Naive thymus-derived CD8-positive, alpha-beta T cell (primary cell): ENCODE data around the gene R3HDM2. TPM values are rescaled to one million over a fixed set of nuclear protein-coding genes. Genes with fewer than 3 reads are reported as not detected.

Source experiments
- ATAC-seq, 2 donors: fragments of 150-1000 bp; cut with Tn5 transposase in 1 of 2; sonication (Bioruptor Pico), chemical (Tn5 transposase) in 1 of 2; 1 replicate in 1 of 2; 2 replicates in 1 of 2; pipeline ENCODE4 v1.10.0; 2021; ENCODE audit warnings: mild to moderate bottlenecking in 2 of 2, moderate library complexity in 2 of 2
- POLR2A ChIA-PET: fragments of 350-600 bp; sonication (Branson Sonifier 250); formaldehyde crosslinking; loops from one replicate; lab custom pipeline; 2021; ENCODE audit warnings: antibody characterized with exemption; lab: Charles Lee
- DNase-seq, 10 donors: peaks; one replicate each; pipeline versions ENCODE4 v3.0.0 to v3.0.0-alpha.2; 2020 to 2022
- H3K27ac Mint-ChIP-seq, 10 donors: one replicate each; pipeline ENCODE4 v1.8.0; 2020 to 2022; ENCODE audit warnings: mild to moderate bottlenecking in 10 of 10, mixed read lengths in 10 of 10, moderate library complexity in 4 of 10, inconsistent platforms in 1 of 10
- H3K27me3 Mint-ChIP-seq, 5 donors: one replicate each; pipeline ENCODE4 v1.8.0; 2021 to 2022; ENCODE audit warnings: mixed read lengths in 5 of 5
- H3K36me3 Mint-ChIP-seq, 3 donors: one replicate each; pipeline ENCODE4 v1.8.0; 2020 to 2022; ENCODE audit warnings: mixed read lengths in 3 of 3, mild to moderate bottlenecking in 2 of 3, inconsistent platforms in 1 of 3
- H3K4me1 Mint-ChIP-seq, 4 donors: one replicate each; pipeline ENCODE4 v1.8.0; 2021 to 2022; ENCODE audit warnings: mixed read lengths in 4 of 4
- H3K4me3 Mint-ChIP-seq, 10 donors: one replicate each; pipeline ENCODE4 v1.8.0; 2020 to 2022; ENCODE audit warnings: mild to moderate bottlenecking in 10 of 10, mixed read lengths in 10 of 10, moderate library complexity in 6 of 10, inconsistent platforms in 1 of 10
- H3K9me3 Mint-ChIP-seq, 9 donors: one replicate each; pipeline ENCODE4 v1.8.0; 2020 to 2022; ENCODE audit warnings: mixed read lengths in 9 of 9, mild to moderate bottlenecking in 3 of 9, inconsistent platforms in 1 of 9, moderate library complexity in 1 of 9
- polyA plus RNA-seq, 3 donors: library from polyadenylated mRNA; unstranded; fragments of 300-500 nt; fragmentation: Illumina TruSeq; gene quantifications; one replicate each; pipeline ENCODE4 v1.2.3, GENCODE V29; 2021
- total RNA-seq, 8 experiments: library from RNA in 2 of 8; stranded (reverse) in 2 of 8; gene quantifications; one replicate each; pipeline ENCODE4 v1.2.3 and lab custom pipeline; 2021 to 2026

Gene R3HDM2
- 100 to 1,000 TPM; 104 to 115 TPM for total RNA-seq
- 10 to 100 TPM in 1 of 3 donors, 1 to 10 TPM in 2; 5.4 to 17.3 (median 7.4) TPM for polyA plus RNA-seq
- 10.7 to 50.2 (median 37.2) reads per million in 6 experiments for total RNA-seq (lab: John Stamatoyannopoulos, UW)

- Mint-ChIP-seq H3K9me3 (no peaks in the 10 kb centered on the region), H3K27me3 (no peaks in the 10 kb centered on the region), H3K4me1 (peaks cover 21 to 50% (median 48%) of the 10 kb centered on the region in 4 donors), H3K36me3 (peaks cover 0 to 7% (median 0%) of the 10 kb centered on the region in 3 donors), H3K27ac (peak within 1 kb of the TSS; percentile 99 to 100 (median 100)), H3K4me3 (peak within 1 kb of the TSS; percentile 95 to 100 (median 98))
- POLR2A ChIA-PET = interaction anchor here (1.2 to 1.4 kb wide), 3 partner anchors 24 to 46 kb away, joined by 3 to 10 read pairs (median 5); partner anchors contain the start of genes GLI1 and INHBE
- DNase-seq (peak; percentile 90 to 97 (median 94)), ATAC-seq (peak; percentile 93 to 94)
These were observed at the start of gene R3HDM2 for GRCh38 chr12:57430931-57431566. R3HDM2 (minus strand) TSS chr12:57431043; CDS start chr12:57310428, 120,615 bp downstream.

- peaks cover under 1 to 15% (median 4%) of the 10 kb centered on the region in 3 donors for H3K36me3 Mint-ChIP-seq
These were observed 48.7 kb upstream of the R3HDM2 start, which contains the start of gene ARHGAP9 for GRCh38 chr12:57479376-57480115. ARHGAP9 (minus strand) TSS chr12:57479866; CDS start chr12:57479406, 460 bp downstream.

GRCh38 chr12:57479043-57479375, 48.2 kb upstream of the R3HDM2 start:
- H3K4me1 Mint-ChIP-seq = peaks cover 44 to 86% (median 77%) of the 10 kb centered on the region in 4 donors
- POLR2A ChIA-PET = interaction anchor here (1.0 to 10.3 kb wide), 6 partner anchors 11 to 262 kb away, joined by 3 to 135 read pairs (median 18); partner anchors contain the start of genes DDIT3, GLI1 and MARS1
- peak overlapping the region; percentile 94 to 100 (median 98) for H3K4me3 Mint-ChIP-seq
- H3K27me3 Mint-ChIP-seq = no peaks in the 10 kb centered on the region
- no peak for DNase-seq
- H3K9me3 Mint-ChIP-seq = no peaks in the 10 kb centered on the region
- peak overlapping the region; percentile 97 to 100 (median 100) for H3K27ac Mint-ChIP-seq
- peaks cover 5 to 21% (median 8%) of the 10 kb centered on the region in 3 donors for H3K36me3 Mint-ChIP-seq
- no peak for ATAC-seq

More at GRCh38 chr12:57479376-57480115, 48.7 kb upstream of the R3HDM2 start, which contains the start of gene ARHGAP9:
- Mint-ChIP-seq H3K27ac (peak within 1 kb of the TSS; percentile 97 to 100 (median 100)), H3K4me3 (peak within 1 kb of the TSS; percentile 94 to 100 (median 98)), H3K27me3 (no peaks in the 10 kb centered on the region), H3K4me1 (peaks cover 39 to 80% (median 71%) of the 10 kb centered on the region in 4 donors), H3K9me3 (no peaks in the 10 kb centered on the region)
- ATAC-seq (peak; percentile 57 to 71), DNase-seq (peak in 9 of 10 donors; percentile 42 to 90 (median 79))
- POLR2A ChIA-PET = interaction anchor here (0.8 to 10.3 kb wide), 13 partner anchors 10 to 265 kb away, joined by 3 to 135 read pairs (median 4); partner anchors contain the start of genes DDIT3, GLI1, INHBE and MARS1

- POLR2A ChIA-PET = interaction anchor here (0.7 to 10.3 kb wide), 18 partner anchors 9 to 388 kb away, joined by 3 to 135 read pairs (median 4); partner anchors contain the start of genes DDIT3, GLI1, MARS1 and PIP4K2C
- peak overlapping the region; percentile 97 to 100 (median 100) for H3K27ac Mint-ChIP-seq
- peak overlapping the region; percentile 94 to 100 (median 98) for H3K4me3 Mint-ChIP-seq
- peaks cover 5 to 31% (median 8%) of the 10 kb centered on the region in 3 donors for H3K36me3 Mint-ChIP-seq
- ATAC-seq (peak; percentile 43 to 46), DNase-seq (peak in 9 of 10 donors; percentile 27 to 80 (median 54))
- H3K9me3 Mint-ChIP-seq = no peaks in the 10 kb centered on the region
- peaks cover 50 to 88% (median 80%) of the 10 kb centered on the region in 4 donors for H3K4me1 Mint-ChIP-seq
- no peaks in the 10 kb centered on the region for H3K27me3 Mint-ChIP-seq
These were observed 47.2 kb upstream of the R3HDM2 start for GRCh38 chr12:57477710-57478681.

- H3K4me3 Mint-ChIP-seq = peak overlapping the region; percentile 94 to 100 (median 98)
- POLR2A ChIA-PET = interaction anchor here (0.6 to 10.3 kb wide), 20 partner anchors 8 to 387 kb away, joined by 3 to 135 read pairs (median 4); partner anchors contain the start of genes DDIT3, GLI1, MARS1 and PIP4K2C
- H3K27me3 Mint-ChIP-seq = no peaks in the 10 kb centered on the region
- DNase-seq (peak in 5 of 10 donors; percentile 32 to 70 (median 61)), ATAC-seq (peak; percentile 21 to 26)
- H3K4me1 Mint-ChIP-seq = peaks cover 53 to 95% (median 87%) of the 10 kb centered on the region in 4 donors
- peaks cover 5 to 39% (median 10%) of the 10 kb centered on the region in 3 donors for H3K36me3 Mint-ChIP-seq
- H3K9me3 Mint-ChIP-seq = no peaks in the 10 kb centered on the region
- peak overlapping the region; percentile 97 to 100 (median 100) for H3K27ac Mint-ChIP-seq
These were observed 46.3 kb upstream of the R3HDM2 start for GRCh38 chr12:57476993-57477709.

GRCh38 chr12:57476162-57476992, 45.5 kb upstream of the R3HDM2 start:
- Mint-ChIP-seq H3K27me3 (no peaks in the 10 kb centered on the region), H3K4me1 (peaks cover 48 to 95% (median 88%) of the 10 kb centered on the region in 4 donors), H3K9me3 (no peaks in the 10 kb centered on the region), H3K4me3 (peak overlapping the region; percentile 94 to 100 (median 98)), H3K27ac (peak overlapping the region; percentile 97 to 100 (median 100)), H3K36me3 (peaks cover 5 to 47% (median 10%) of the 10 kb centered on the region in 3 donors)
- DNase-seq (peak; percentile 59 to 90 (median 76)), ATAC-seq (peak; percentile 13 to 41)
- POLR2A ChIA-PET = interaction anchor here (0.6 to 10.3 kb wide), 13 partner anchors 11 to 265 kb away, joined by 3 to 135 read pairs (median 4); partner anchors contain the start of genes DDIT3, GLI1, MARS1 and PIP4K2C

- Mint-ChIP-seq H3K27ac (peak overlapping the region; percentile 95 to 100 (median 100)), H3K36me3 (peaks cover 5 to 53% (median 10%) of the 10 kb centered on the region in 3 donors), H3K4me1 (peaks cover 44 to 92% (median 84%) of the 10 kb centered on the region in 4 donors), H3K27me3 (no peaks in the 10 kb centered on the region), H3K9me3 (no peaks in the 10 kb centered on the region), H3K4me3 (peak overlapping the region; percentile 62 to 100 (median 98))
- peak in 1 of 10 donors; percentile 63 for DNase-seq
- ATAC-seq = no peak
- POLR2A ChIA-PET = interaction anchor here (0.6 to 10.3 kb wide), 9 partner anchors 8 to 48 kb away, joined by 3 to 135 read pairs (median 20); partner anchors contain the start of genes DDIT3, GLI1 and MARS1
These were observed 44.7 kb upstream of the R3HDM2 start for GRCh38 chr12:57475271-57476161.

- ATAC-seq (no peak), DNase-seq (no peak)
- Mint-ChIP-seq H3K27ac (peak overlapping the region; percentile 43 to 95 (median 87)), H3K27me3 (no peaks in the 10 kb centered on the region), H3K9me3 (no peaks in the 10 kb centered on the region), H3K36me3 (peaks cover 5 to 57% (median 10%) of the 10 kb centered on the region in 3 donors), H3K4me3 (peak overlapping the region; percentile 40 to 86 (median 76)), H3K4me1 (peaks cover 43 to 85% (median 80%) of the 10 kb centered on the region in 4 donors)
- POLR2A ChIA-PET = interaction anchor here (1.0 to 10.3 kb wide), 6 partner anchors 9 to 49 kb away, joined by 4 to 135 read pairs (median 22); partner anchors contain the start of genes DDIT3 and MARS1
These were observed 44.0 kb upstream of the R3HDM2 start for GRCh38 chr12:57474862-57475261.

GRCh38 chr12:57474430-57474829, 43.6 kb upstream of the R3HDM2 start:
- POLR2A ChIA-PET = interaction anchor here (1.0 to 10.3 kb wide), 6 partner anchors 9 to 49 kb away, joined by 4 to 135 read pairs (median 22); partner anchors contain the start of genes DDIT3 and MARS1
- Mint-ChIP-seq H3K27me3 (no peaks in the 10 kb centered on the region), H3K9me3 (no peaks in the 10 kb centered on the region), H3K4me1 (peaks cover 39 to 81% (median 79%) of the 10 kb centered on the region in 4 donors), H3K27ac (peak overlapping the region; percentile 77 to 95 (median 87)), H3K4me3 (peak overlapping the region; percentile 40 to 86 (median 76)), H3K36me3 (peaks cover 5 to 61% (median 10%) of the 10 kb centered on the region in 3 donors)
- no peak for DNase-seq
- no peak for ATAC-seq
